HG02759 (cell line): Measurements from ENCODE around the gene SSTR3.
"Not testable (repeated sequence)": the region's sequence is repeated elsewhere in the genome, so short reads cannot be mapped to it uniquely, and the experiment has no call there.

Source experiments
- ATAC-seq: cut with Tn5 transposase; IDR thresholded peaks from one replicate; pipeline ENCODE4 v1.9.1; 2021; ENCODE audit warnings: mild to moderate bottlenecking, moderate library complexity; ENCODE audit not compliant: unreplicated experiment

The SSTR3 gene

DNA sequence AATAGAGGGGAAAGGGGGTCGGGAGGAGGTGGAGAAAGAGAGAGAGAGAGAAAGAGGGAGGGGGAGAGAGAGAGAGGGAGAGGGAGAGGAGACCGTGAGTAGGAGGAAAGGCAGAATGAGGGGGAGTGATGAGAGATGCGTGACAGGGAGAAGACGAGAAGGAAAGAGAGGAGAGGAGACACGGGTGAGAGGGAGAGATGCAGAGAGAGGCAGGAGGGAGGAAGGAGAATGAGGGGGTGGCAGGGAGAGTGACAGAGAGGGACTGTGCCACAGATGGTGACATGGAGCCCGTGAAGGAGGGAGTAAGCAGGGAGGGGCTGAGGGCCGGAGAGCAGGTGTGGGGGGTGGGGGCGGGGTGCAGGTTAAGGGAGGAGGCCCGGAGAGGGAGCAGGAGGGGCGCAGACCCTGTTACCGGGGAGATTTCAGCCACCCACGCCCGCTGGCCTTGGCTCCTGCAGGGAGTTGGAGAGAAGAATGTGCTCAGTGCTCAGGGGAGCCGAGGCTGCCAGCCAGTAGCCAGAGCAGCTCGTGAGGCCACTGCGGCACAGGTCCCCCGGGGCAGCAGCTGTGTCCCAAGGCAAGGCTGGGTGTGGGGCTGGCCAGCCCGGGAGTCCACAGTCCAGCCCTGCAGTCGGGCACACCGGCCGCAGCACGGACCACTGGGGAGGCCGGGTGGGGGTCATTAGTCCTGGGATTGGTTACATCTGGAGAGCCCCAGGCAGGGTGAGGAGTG lies at the start of gene SSTR3:
Gene SSTR3, minus strand, starts transcription at position 304 of the 733 bp plus-strand sequence. CDS start 4,674 bp downstream, outside the sequence.
- ATAC-seq = no peak

DNA sequence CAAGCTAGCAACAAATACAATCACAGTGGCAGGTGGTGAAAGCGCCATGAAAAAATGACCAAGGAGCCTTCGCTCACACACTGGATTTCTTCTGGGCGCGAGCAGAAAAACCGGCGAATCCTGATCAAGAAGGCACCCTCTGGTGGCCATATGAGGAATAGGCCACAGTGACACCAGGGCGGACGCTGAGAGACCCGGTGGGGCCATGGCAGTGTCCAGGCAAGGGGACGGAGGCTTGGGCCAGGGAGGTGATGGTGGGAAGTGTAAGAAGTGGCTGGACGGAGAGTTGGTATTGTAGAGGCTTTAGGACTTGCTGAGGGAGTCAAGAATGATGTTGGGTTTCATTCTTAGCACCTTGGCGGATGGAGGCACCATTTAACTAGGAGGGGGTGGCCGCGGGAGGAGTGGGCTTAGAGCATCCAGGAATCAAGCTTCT lies 48.6 kb upstream of the SSTR3 start:
- no peak for ATAC-seq

DNA sequence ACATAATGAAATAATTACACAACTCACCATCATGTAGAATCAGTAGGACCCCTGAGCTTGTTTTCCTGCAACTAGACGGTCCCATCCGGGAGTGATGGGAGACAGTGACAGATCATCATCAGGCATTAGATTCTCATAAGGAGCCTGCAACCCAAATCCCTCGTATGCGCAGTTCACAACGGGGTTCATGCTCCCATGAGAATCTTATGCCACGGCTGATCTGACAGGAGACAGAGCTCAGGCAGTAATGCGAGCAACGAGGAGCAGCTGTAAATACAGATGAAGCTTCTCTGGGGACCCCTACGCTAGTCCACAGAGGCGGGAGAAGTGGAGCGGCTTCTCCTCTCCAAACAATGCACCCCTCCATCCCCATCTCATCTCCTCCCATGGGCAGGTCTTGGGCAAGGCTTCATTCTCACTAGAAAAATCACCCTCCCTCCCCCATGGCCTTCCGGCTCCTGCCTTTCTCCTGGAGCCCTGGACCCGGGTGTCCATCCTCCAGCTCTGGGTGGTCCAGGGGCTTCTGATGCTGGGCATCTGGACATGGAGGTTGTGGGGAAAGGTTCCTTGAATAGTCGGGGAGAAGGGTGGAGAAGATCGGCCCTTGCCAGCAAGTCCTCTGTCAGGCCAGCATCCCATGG lies 48.0 kb upstream of the SSTR3 start:
- no peak for ATAC-seq

DNA sequence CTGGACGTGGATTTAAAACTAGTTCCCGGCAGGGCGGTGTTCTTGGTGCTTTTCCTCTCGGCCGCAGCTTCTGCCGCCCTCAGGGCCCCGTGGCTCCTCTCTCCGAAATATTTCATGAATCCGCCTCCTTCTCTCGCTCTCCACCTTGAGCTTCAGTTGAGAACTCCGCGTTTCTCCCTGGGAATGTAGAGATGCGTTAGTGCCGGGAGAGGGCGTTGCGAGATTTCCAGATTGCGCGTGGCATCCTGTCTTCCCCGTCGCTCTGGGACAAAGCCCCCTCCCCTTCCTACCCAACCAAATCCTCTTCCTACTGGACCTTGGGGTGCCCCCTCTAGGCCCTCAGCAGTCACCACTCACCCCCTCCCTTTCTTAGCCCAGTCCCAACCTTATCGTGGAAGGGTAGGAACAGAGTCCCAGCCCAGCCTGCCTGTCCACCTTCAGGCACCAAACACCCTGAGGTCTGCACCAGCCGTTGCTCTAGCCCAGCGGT lies 47.3 kb upstream of the SSTR3 start:
- ATAC-seq = no peak

DNA sequence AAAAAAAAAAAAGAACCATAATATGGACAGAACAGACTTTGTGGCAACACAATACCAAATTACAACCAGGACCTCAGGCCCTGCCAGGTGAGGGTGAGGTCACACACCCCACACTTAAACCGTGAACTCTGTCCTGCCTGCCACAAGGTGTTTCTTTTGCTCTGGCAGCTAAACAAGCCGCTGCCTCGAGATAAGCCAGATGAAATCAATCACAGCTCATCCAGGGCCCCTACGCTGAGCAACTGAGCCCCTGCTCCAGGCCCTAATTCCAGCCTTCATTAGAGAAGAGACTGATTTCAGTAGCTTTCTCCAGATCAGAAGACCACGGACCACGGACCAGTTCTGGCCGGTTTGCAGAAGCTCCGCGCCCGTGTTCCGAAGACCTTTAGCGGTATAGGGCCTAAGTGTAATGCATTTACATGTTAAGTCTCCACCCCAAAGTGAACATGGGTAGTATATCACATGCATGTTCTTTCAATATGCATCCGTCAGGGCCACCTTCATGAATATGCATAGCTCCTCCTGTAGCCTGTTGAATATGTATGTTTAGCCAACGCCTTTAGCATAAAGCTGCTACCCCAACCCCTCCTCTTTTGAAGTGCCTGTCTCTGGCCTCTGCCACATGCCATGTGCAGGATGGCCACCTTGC lies 46.6 kb upstream of the SSTR3 start:
- no peak for ATAC-seq

DNA sequence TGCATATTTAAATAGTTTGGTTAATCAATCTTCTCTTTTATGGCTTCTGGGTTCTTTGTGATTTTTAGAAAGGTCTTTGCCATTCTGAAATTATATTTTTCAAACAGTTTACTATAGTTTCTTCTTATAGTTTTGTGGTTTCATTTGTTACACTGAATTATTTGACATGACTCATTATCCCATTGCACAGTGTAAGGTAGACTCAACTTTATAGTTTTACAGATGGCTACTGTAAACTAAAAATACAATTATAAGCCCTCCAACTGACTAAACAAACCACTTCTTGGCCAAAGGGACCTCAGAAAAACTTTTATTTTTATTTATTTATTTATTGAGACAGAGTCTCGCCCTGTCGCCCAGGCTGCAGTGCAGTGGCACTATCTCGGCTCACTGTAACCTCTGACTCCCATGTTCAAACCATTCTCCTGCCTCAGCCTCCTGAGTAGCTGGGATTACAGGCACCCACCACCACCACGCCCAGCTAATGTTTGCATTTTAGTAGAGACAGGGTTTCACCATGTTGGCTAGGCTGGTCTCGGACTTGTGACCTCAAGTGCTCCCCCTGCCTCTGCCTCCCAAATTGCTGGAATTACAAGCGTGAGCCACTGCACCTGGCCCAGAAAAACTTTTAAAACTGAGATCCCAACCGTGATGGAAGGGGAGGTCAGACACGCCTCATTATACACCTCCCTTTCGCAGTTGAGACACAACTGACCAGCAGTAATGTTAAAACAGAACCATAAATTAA lies 45.9 kb upstream of the SSTR3 start:
- no peak for ATAC-seq

DNA sequence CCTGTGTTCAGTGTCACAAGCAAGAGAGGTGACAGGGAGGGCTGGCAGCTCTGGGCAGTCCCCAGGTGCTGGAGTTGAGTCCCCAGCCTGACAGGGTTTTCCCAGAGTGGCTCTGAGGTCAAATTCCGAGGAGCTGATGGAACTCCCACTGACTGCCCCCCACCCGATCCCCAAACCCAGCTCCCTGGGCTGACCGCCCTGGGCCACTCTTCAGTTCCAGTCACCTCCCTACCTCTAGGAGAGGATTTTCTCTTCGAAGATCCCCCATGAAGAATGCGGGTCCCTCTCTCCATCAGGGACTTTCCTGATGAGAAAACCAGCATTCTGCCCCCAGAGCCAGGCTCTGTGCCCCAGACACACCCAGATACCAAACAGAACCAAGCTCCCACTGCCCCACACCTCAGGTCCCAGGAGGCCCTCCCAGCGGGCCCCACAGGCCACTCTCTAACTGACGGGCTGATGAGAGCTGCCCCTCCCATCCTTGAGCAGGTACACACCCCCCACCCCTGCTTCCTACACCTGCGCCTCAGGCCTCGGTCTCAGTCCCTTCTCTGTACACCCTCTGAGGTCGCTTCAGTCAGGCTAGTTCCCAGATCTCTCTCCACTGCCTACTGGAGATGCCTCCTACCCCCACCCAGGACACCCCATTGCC lies 43.9 kb upstream of the SSTR3 start:
- ATAC-seq = no peak

DNA sequence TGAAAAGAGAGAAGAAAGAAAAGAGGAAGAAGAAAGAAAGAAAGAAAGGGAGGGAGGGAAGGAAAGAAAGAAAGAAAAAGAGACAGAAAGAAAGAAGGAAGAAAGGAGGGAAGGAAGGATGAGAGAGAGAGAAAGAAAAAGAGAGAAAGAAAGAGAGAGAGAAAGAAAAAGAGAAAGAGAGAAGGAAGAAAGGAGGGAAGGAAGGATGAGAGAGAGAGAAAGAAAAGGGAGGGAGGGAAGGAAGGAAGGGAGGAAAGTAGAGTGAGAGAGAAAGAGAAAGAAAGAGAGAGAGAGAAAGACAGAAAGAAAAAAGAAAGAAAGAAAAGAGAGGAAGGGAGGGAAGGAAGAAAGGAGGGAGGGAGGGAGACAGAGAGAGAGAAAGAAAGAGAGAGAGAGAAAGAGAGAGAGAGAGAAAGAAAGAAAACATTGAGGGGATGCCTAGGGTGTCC lies 43.3 kb upstream of the SSTR3 start:
- ATAC-seq = no peak

DNA sequence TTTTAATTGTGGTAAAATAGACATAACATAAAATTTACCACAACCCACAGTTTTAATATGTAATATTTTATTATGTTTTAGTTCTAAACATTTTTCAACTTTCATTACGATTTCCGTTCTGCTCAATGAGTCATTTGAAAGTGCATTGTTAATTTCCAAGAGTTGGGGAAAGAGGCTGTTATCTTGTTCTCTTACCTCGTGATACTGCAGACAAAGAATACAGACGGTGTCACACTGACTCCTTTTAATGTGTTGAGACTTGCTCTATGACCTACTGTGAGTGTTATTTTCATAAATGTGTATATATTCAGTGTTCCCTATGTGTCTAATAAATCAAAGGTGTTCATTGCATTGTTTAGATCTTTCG lies 42.6 kb upstream of the SSTR3 start:
- no peak for ATAC-seq

DNA sequence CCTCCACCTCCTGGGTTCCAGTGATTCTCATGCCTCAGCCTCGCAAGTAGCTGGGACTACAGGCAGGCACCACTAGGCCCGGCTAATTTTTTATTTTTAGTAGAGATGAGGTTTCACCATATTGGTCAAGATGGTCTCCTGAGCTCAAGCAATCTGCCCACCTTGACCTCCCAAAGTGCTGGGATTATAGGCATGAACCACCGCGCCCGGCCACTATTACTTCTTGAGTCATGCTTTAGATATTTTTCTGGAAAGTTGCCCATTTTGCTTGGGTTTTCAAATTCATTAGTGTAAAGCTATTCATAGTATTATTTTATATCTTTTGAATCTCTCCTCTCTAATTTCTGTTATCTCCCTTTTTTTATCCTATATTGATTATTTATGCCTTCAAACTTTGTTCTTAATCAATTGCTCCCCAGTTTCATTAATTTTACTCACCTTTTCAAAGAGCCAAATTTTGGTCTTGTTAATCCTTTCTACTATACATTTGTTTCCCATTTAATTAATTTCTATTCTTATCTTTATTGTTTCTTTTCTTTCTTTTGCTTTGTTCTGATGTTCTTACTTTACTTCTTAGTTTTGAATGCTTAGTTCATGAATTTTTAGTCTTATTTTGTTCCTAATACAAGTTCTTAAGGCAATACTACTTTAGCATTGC lies 42.1 kb upstream of the SSTR3 start:
- ATAC-seq = no peak

DNA sequence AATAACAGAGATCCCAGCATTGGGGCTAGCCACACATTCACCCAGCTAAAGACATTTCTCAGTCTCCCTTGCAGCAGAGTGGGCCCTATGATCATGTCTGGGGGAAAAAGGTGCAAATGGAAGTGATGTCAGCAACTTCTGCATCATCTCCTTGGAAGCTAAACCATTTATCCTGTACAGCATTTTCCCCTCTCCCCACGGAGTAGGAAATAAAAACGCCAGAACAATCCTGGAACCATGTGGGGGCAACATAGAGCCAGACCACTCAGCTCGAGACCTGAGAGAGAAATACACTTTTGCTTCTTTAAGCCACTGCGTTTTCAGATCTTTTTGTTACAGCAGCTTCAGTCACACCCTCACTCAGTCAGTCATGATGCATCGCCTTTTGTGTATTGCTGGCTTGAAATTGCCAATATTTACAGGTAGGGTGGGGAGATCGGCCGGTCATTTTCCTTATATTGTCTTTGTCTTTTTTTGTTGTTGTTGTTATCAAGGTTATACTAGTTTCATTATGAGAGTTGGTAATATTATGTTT lies 40.9 kb upstream of the SSTR3 start:
- no peak for ATAC-seq

DNA sequence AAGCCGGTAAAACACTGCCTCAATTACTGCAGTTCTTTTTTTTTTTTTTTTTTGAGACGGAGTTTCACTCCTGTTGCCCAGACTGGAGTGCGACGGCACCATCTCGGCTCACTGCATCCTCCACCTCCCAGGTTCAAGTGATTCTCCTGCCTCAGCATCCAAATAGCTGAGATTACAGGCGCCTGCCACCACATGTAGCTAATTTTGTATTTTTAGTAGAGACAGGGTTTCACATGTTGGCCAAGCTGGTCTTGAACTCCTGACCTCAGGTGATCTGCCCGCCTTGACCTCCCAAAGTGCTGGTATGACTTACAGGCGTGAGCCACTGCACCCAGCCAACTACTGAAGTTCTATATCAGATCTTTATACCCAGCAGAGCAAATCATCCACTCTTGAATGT lies 39.6 kb upstream of the SSTR3 start:
- ATAC-seq = not testable (repeated sequence)

DNA sequence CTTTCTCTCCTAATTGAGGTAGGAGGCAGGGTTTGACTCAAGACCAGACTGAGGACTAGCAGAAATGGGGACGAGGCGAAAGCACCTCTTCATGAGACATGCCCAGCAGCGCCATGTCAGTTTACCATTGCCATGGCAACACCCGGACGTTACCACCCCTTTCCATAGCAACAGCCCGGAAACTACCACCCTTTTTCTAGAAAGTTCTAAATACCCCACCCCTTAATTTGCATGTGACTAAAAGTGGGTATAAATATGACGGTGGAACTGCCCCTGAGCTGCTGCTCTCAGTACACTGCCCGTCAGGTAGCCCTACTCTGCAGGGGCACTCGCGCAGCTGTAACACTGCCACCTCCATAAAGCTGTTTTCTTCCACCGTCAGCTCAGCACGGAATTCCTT lies 37.7 kb upstream of the SSTR3 start:
- no peak for ATAC-seq

DNA sequence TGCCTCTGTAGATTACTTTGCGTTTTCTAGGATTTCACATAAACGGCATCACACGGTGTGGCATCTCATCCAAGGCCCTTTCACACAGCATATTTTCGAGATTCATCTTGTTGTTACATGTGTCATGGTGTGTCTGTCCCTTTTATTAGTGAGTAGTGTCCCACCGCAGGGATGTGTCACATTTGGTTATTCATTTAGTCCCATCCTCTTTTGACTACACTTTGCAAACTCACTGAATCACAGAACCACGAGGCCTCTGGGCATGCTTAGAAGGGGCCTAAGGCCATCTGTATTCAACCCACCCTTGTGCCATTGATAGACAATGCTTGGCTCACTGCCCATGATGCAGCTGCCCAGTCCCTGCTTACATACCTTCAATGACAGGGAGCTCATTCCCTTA lies 36.0 kb upstream of the SSTR3 start:
- no peak for ATAC-seq

DNA sequence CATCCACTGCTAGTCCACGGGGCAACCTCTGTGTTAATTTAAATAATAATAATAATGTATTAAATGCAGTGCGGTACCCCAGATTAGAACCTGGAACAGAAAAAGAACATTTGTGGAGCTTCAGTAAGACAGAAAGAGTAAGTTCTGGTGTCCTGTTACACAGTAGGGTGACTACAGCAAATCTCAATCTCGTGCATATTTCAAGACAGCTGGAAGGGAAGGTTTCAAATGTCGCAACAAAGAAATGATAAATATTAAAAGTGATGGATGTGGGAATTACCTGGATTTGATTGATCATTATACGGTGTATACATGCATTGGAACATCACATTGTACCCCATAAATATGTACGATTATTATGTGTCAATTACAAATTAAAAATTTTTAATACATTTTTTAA lies 33.5 kb upstream of the SSTR3 start:
- ATAC-seq = no peak

DNA sequence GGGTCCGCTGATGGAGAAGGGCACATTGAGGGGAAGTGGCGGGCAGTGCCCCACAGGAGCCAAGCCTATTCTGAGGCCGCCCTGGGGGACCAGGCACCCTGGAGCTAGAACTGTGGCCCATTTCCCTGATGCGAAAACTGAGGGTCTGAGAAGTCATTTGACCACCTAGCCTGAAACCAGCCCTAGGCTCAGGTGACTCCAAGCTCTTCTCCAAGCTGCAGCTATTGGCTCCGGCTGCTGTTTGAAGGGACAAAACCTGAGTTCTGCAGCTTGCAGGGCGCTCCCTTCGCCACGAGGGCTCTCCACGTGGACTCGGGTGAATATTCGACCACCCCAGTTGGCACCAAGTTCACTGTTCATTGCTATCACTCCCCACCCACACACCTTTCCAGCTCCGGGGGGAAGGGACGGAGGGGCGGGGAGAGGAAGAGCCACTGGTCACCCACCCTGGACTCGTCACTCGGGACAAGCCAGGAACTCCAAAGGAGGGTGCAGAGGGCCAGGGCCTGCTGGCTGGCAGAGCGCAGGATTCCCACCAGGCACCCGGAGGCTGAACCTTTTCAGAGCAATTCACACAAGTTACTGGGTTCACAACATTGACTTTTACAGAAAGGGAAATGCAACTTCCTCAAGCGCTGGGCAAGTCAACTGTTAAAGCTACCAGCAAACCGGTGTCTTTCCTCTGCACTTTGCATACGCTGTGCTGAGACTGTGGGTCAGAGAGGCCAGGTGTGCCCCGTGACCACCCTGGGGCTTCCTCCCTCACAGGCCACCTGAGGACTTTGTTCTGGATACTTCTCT lies 32.8 kb upstream of the SSTR3 start:
- ATAC-seq = peak; percentile 28

DNA sequence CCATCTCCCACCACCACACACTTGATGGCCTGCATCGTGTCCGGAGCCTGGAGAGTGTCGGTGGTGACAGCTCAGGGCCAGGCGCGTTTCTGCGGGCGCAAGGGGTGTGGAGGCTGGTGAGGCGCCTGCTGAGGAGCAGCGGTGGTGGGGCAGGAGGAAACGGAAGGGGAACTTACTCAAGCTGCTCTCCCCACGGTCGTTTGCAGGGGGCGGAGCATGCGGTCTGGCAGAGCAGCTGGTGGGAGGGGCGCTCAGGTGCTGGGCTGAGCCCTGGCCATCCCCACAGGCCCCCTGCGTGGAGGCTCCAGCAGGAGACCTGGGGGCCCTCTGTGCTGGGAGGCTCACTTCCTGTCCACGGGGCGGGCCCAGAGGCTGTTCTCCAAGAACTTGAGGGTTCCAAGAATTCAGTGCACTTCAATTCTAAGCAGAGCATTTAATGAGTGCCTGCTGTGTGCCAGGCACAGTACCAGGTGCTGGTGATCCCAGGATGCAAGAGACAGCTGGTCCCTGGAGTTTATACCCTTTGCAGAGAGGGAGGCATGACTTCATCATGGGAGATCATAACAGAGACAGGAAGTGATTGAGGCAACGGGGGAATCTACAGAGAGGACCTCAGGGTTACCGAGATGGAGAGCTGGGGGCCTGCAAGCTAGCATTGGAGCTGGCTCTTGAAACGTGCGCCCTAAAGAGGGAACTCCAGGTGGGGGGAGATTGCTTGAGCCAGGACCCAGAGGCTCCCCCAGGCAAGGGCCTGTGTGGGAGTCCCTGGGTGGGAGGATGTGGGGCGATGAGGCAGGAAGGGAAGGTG lies 32.0 kb upstream of the SSTR3 start, which contains the start of gene RAC2:
Gene RAC2, minus strand, starts transcription at position 156 of the 808 bp plus-strand sequence. Its CDS starts 121 bp downstream, at position 35.
- peak; percentile 58 for ATAC-seq
